ENCODE measurements around the gene CMC2. TPM values are rescaled to one million over a fixed set of nuclear protein-coding genes. Genes with fewer than 3 reads are reported as not detected.

CMC2 gene
- total RNA-seq, result 36.3 TPM

DNA sequence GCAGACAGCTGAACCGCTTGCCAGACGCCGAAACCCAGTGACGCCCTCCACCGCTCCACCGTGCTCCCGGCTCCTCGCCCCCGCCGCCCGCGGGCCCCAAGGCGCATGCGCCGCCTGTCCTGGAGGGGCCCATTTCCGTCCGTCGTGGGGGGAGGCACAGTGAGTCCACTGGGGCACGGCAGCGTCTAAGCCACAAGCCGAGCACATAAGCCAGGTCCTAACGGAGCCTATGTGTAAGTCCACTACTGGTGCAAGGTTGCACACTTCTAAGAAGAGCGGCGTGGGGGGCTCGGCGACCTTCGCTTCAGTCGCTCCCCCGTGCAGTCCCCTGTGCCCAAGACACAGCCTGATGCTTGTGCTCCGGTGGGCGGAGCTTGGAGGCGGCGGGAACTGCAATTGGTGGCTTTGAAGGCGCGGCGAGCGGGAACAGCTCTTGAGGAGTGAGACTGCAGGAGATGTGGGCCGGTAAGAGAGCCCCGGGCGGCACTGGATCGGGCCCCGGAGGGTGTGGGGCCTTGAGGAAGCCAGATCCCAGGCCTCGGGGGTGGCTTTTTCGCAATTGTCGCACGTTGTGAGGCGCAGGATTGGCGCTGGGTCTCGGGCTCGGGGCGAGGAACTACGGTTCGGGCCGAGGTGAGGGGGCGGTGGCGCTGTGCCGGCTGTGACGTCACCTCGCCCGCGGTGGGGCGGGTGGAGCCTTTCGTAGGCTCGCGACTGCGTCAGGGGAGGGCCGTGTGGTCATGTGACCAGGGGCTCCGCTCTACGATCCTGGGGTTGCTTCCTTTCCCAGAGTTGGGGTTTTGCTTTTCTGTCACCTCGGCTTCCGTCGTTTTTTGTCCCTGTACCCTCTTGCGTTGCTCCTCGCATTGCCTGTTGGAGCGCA lies at the start of gene CMC2, which contains the start of gene CENPN:
TSS of gene CMC2 (minus strand) at position 73 of the 883 bp plus-strand sequence. CDS start 9,491 bp downstream, outside the sequence.
TSS of gene CENPN (plus strand) at position 402 of the 883 bp plus-strand sequence. CDS start 4,726 bp downstream, outside the sequence.
- ATAC-seq, result peak; percentile 95

DNA sequence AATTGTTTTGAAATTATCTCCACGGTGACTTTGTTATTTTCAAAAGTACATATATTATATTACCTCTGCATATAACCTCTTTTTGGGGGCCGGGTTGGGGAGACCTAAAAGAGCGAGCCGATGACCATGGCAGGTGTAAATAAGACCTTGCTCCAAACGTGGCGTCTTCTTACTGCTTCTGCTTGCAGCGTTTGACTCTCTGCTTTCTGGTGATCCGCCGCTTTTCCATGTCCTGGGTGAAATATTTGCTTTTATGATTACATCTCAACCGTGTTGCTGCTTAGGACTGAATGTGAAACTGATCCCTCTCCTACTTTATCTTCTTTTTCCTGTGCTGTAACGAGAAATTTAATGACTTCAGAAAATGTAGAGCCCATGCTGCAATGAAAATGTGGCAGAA lies 47.1 kb upstream of the CMC2 start:
- ATAC-seq, result no peak

GRCh38 chr16:81042821-81043220 lies 36.1 kb upstream of the CMC2 start:
- no peak for ATAC-seq

DNA sequence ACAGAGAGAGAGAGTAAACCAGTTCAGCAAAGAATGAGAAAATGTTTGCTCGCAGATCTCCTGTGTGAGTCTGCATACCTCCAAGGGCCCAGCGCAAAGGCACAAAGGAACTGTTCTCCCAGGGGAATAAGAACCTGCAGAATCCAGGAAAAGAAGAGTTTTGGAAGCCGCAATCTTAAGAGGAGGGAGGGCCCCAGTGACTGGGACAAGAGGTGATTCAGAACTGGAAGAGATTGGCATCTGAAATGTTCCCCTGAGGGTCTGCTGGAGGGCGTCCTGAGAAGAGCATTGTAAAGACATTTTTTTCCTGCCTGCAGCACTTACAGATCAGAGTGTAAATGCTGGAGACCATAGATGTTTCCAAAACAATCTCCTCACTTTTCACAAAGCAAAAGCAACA lies 35.0 kb upstream of the CMC2 start:
- ATAC-seq, result no peak

GRCh38 chr16:81040842-81041241 lies 34.2 kb upstream of the CMC2 start:
- ATAC-seq, result no peak

GRCh38 chr16:81040131-81040530 lies 33.4 kb upstream of the CMC2 start:
- ATAC-seq, result no peak

DNA sequence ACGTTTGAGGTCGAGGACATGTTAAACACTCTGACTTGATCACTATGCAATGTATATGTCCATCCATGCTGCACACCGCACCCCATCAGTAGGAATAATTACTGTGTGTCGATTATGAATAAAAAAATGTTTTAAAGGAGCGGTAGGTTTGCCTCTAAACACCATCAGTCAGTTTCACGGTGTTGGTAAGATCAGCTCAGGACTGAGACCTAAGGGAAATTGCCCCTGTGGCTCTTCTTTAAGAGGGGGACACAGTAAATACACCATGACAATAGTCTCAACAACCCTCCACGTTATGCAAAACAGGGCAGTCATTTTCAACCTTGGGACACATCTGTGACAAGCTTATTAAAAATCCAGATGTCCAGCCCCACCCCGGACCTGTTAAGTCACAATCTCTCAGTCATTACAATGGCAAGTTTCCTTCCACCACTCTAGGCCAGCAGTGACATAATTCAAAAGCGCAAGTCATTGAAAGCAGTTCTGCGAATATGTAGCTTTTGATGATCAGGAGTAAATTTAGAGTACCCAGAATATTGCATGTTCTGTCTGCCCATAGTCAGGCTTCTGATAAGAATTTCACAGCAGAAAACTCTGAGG lies 30.2 kb upstream of the CMC2 start:
- peak; percentile 80 for ATAC-seq

DNA sequence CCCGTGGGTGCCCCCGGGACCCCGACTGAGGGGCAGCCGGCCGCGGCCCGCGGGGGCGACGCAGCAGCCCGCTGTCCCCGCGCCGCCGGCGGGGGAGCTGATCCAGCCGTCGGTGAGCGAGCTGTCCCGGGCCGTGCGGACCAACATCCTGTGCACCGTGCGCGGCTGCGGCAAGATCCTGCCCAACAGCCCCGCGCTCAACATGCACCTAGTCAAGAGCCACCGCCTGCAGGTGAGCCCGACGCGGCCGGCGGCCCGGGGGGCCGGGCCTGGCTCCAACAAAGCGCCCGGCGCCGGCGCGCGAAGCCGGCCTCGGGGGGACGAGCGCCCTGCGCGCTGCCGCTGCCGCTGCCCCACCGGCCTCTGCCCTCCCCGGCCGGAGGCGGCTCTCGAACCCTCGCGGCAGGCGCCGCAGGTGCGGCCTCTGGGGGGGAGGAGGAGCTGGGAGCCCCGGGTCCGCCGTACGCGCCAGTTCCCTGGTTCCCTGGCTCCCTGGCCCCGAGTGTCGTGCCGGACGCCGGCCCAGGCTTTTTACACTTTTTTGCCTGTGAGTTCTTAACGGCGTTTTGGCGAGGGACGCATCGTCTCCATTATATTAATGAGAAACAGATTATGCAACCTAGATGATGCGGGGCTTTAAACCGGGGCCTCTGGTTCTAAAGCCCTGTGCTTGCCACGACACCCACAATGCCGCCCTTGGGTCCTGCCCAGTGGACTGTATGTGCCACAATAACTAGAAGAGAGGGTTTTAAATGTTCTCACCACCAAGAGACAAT lies 29.5 kb upstream of the CMC2 start:
- peak; percentile 36 for ATAC-seq

- ATAC-seq, result peak; percentile 96
Measured at GRCh38 chr16:81035398-81035974, 28.8 kb upstream of the CMC2 start, which contains the start of gene ATMIN. Gene ATMIN, plus strand, starts transcription at chr16:81035842. Its CDS starts 29 bp downstream, at chr16:81035871.

DNA sequence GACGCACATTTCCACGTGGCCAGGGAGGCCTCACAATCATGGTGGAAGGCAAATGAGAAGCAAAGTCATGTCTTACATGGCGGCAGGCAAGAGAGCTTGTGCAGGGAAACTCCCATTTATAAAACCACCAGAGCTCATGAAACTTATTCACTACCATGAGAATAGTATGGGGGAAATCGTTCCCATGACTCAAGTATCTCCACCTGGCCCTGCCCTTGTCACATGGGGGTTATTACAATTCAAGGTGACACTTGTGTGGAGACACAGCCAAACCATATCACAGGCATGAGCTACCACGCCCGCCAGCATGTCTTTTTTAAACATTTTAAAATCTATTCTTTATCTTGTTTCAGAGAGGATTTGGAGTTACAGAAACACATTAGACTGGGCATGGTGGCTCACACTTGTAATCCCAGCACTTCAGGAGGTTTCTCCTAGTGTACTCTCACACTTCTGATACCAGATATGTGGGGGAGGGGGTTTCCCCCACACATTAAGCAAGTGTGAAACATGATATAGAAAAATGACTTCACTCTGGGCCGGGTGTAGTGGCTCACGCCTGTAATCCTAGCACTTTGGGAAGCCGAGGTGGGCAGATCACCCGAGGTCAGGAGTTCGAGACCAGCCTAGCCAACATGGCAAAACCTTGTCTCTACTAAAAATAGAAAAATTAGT lies 23.4 kb upstream of the CMC2 start:
- peak; percentile 51 for ATAC-seq

DNA sequence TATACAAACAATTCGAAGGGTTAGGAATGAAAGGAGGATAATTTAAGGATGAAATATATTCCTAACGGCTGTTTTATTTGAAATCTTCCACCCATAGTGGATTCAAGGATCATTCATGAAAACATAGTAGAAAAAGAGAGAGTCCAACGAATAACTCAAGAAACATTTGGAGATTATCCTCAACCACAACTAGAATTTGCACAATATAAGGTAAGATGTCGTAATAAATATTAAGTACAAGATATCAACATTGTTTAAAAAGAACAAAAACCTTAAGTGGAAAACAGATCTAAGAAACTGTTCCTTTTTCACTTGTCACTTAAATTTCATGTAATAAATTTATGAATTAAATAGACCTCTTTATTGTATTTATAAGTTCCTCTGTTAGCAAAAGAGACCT lies 19.7 kb upstream of the CMC2 start:
- no peak for ATAC-seq

- no peak for ATAC-seq
Measured at GRCh38 chr16:81018496-81018895, 11.8 kb upstream of the CMC2 start.

DNA sequence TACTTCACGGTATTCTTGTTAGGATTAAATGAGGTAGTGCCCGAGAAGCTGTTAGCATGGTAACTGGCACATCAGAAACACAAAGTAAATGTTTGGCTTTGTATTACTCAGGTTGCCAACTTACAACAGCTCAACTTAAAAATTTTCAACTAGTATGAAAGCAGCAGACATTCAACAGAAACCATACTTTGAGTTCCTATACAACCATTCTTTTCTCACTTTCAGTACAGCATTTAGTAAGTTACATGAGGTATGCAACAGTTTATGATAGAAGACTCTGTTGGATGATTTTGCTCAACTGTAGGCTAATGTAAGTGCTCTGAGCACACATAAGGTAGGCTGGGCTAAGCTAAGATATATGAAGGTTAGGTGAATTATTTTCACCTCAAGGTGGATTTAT lies 8.0 kb upstream of the CMC2 start:
- no peak for ATAC-seq

DNA sequence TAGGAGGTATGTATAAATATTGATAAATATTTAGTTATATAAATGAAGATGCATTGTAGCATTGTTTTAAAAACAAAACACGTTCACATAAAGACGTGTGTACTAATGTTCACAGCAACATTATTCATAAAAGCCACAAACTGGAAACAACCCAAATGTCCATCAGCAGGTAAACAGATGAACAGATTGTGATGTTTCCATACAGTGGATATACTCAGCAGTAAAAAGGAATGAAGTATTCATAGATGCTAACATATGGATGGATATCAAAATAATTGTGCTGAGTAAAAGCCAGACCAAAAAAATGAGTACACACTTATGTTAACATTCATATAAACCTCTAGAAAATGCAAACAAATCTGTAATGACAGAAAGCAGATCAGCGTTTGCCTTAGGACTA lies 6.3 kb upstream of the CMC2 start:
- ATAC-seq, result no peak

DNA sequence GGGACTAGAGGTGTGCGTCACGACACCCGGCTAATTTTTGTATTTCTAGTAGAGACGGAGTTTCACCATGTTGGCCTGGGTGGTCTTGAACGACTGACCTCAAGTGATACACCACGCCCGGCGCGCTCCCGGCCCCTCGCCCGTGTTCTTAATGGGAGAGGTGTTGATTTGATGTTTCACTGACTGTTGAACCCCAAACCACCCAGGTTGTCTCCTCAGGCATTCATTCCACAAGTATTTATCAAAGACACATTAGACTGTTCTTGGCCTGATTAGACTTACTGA lies 1.8 kb upstream of the CMC2 start:
- no peak for ATAC-seq

GRCh38 chr16:81006211-81006812 lies 373 bp downstream of the CMC2 start:
- peak; percentile 64 for ATAC-seq

- no peak for ATAC-seq
Measured at GRCh38 chr16:81005610-81006161, 999 bp downstream of the CMC2 start.

- no peak for ATAC-seq
Measured at GRCh38 chr16:81004646-81005353, 1.9 kb downstream of the CMC2 start.

DNA sequence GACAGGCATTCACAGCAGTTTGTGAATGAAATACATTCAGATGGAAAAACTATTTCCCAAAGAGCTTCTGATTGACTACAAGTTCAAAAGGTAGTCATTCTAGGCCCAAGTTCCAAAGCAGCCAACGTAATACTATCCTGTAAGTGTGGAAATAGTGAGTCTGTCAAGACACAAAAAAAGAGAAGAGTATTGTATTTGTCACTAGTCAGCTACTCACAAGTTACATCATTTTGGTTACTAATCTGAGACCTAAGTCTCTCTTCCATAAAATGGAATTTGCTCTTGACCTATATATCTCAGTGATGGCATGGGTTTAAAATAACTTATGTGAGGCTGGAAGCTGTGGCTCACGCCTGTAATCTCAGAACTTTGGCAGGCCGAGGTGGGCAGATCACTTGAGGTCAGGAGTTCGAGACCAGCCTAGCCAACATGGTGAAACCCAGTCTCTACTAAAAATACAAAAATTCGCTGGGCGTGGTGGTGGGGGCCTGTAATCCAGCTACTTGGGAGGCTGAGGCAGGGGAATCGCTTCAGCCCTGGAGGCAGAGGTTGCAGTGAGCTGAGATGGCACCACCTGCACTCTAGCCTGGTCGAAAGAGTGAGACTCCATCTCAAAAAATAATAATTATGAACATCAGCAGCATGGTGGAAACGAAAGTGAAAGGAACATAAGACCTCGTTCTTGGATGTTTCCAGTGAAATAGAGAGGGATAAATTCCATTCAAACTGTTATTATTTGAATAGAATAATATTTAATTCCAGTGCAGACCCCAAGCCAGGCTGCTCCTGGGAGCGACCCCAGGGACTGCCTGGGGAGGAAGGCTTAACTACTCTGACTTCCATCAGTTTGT lies 2.9 kb downstream of the CMC2 start:
- no peak for ATAC-seq

DNA sequence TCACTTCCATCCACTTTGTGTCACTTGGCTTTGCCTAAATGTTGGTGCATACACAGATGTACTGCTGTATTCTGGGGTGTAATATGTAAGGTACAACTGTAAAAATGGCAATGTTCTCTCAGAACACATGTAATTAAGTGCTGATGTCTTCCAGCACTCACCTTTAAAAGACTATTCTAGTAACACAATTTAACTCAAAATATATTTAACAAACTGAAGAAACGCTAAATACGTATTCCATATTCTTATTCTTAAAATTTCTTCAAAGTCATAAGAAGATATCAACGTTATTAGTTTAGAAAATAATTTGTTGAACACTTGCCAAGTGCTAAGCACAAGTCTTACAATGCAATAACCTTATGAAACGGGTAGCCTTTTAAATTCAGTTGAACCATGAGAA lies 3.6 kb downstream of the CMC2 start:
- no peak for ATAC-seq
